Activated CD4-positive, alpha-beta T cell treated with anti-CD3 and anti-CD28 coated beads, Interleukin-2, amount 10 ng/mL, durations not matched to agents 24 days and 14 days (primary cell): Measurements from ENCODE around the gene PRDM16. TPM values are rescaled to one million over a fixed set of nuclear protein-coding genes. Genes with fewer than 3 reads are reported as not detected.

Experiments used
- DNase-seq: peaks from one replicate; pipeline ENCODE4 v3.0.0; 2022
- H3K27ac Mint-ChIP-seq: one replicate; pipeline ENCODE4 v1.8.0; 2022; ENCODE audit warnings: mild to moderate bottlenecking, mixed read lengths
- H3K27me3 Mint-ChIP-seq: one replicate; pipeline ENCODE4 v1.8.0; 2022; ENCODE audit warnings: mixed read lengths
- H3K36me3 Mint-ChIP-seq: one replicate; pipeline ENCODE4 v1.8.0; 2022; ENCODE audit warnings: low read depth, mild to moderate bottlenecking, mixed read lengths
- H3K4me1 Mint-ChIP-seq: one replicate; pipeline ENCODE4 v1.8.0; 2021; ENCODE audit warnings: mixed read lengths
- H3K4me3 Mint-ChIP-seq: one replicate; pipeline ENCODE4 v1.8.0; 2022; ENCODE audit warnings: mild to moderate bottlenecking, moderate library complexity, mixed read lengths
- H3K9me3 Mint-ChIP-seq: one replicate; pipeline ENCODE4 v1.8.0; 2021; ENCODE audit warnings: mixed read lengths
- intact Hi-C: fragments of 100-400 bp; cut with micrococcal nuclease; formaldehyde crosslinking; loops from one replicate; pipeline ENCODE4 v1.15.1; 2023
- total RNA-seq: library from RNA; stranded (reverse); gene quantifications from 2 replicates; pipeline ENCODE4 v1.2.3, GENCODE V29; 2022

The PRDM16 gene
- total RNA-seq, 1 donor from 2014 or later, result not detected

GRCh38 chr1:3294450-3294849, 225.4 kb downstream of the PRDM16 start:
- Mint-ChIP-seq H3K9me3 (no peaks in the 10 kb centered on the region), H3K4me1 (no peaks in the 10 kb centered on the region), H3K27ac (no peak overlapping the region), H3K27me3 (no peaks in the 10 kb centered on the region), H3K4me3 (no peak overlapping the region), H3K36me3 (no peaks in the 10 kb centered on the region)
- intact Hi-C loops, result no loop called here
- DNase-seq, result no peak

- Mint-ChIP-seq H3K9me3 (no peaks in the 10 kb centered on the region), H3K4me1 (no peaks in the 10 kb centered on the region), H3K27me3 (no peaks in the 10 kb centered on the region), H3K4me3 (no peak overlapping the region), H3K36me3 (no peaks in the 10 kb centered on the region), H3K27ac (no peak overlapping the region)
- intact Hi-C loops, result no loop called here
- DNase-seq, result no peak
Observed at GRCh38 chr1:3295846-3296245, 226.8 kb downstream of the PRDM16 start.

- no peak for DNase-seq
- Mint-ChIP-seq H3K27ac (no peak overlapping the region), H3K36me3 (no peaks in the 10 kb centered on the region), H3K4me3 (no peak overlapping the region), H3K27me3 (no peaks in the 10 kb centered on the region), H3K4me1 (no peaks in the 10 kb centered on the region), H3K9me3 (no peaks in the 10 kb centered on the region)
- intact Hi-C loops, result no loop called here
Observed at GRCh38 chr1:3296326-3296725, 227.3 kb downstream of the PRDM16 start.

- Mint-ChIP-seq H3K9me3 (no peaks in the 10 kb centered on the region), H3K4me3 (no peak overlapping the region), H3K27ac (no peak overlapping the region), H3K36me3 (no peaks in the 10 kb centered on the region), H3K27me3 (no peaks in the 10 kb centered on the region), H3K4me1 (no peaks in the 10 kb centered on the region)
- intact Hi-C loops, result no loop called here
- no peak for DNase-seq
Observed at GRCh38 chr1:3296826-3297225, 227.8 kb downstream of the PRDM16 start.

GRCh38 chr1:3297756-3298155, 228.8 kb downstream of the PRDM16 start:
- Mint-ChIP-seq H3K9me3 (no peaks in the 10 kb centered on the region), H3K4me1 (no peaks in the 10 kb centered on the region), H3K36me3 (no peaks in the 10 kb centered on the region), H3K27ac (no peak overlapping the region), H3K4me3 (no peak overlapping the region), H3K27me3 (no peaks in the 10 kb centered on the region)
- DNase-seq, result no peak
- intact Hi-C loops, result no loop called here

GRCh38 chr1:3298197-3298596, 229.2 kb downstream of the PRDM16 start:
- Mint-ChIP-seq H3K27ac (no peak overlapping the region), H3K9me3 (no peaks in the 10 kb centered on the region), H3K4me1 (no peaks in the 10 kb centered on the region), H3K4me3 (no peak overlapping the region), H3K36me3 (no peaks in the 10 kb centered on the region), H3K27me3 (no peaks in the 10 kb centered on the region)
- intact Hi-C loops, result no loop called here
- DNase-seq, result no peak

GRCh38 chr1:3304246-3304645, 235.2 kb downstream of the PRDM16 start:
- no peaks in the 10 kb centered on the region for H3K27me3 Mint-ChIP-seq
- no peaks in the 10 kb centered on the region for H3K36me3 Mint-ChIP-seq

GRCh38 chr1:3304692-3305091, 235.7 kb downstream of the PRDM16 start:
- Mint-ChIP-seq H3K4me1 (no peaks in the 10 kb centered on the region), H3K9me3 (no peaks in the 10 kb centered on the region), H3K4me3 (no peak overlapping the region), H3K27me3 (no peaks in the 10 kb centered on the region), H3K36me3 (no peaks in the 10 kb centered on the region), H3K27ac (no peak overlapping the region)
- intact Hi-C loops, result no loop called here
- no peak for DNase-seq

More at GRCh38 chr1:3304246-3304645, 235.2 kb downstream of the PRDM16 start:
- intact Hi-C loops, result no loop called here
- DNase-seq, result no peak
- Mint-ChIP-seq H3K9me3 (no peaks in the 10 kb centered on the region), H3K4me1 (no peaks in the 10 kb centered on the region), H3K27ac (no peak overlapping the region), H3K4me3 (no peak overlapping the region)

GRCh38 chr1:3305156-3305555, 236.2 kb downstream of the PRDM16 start:
- intact Hi-C loops, result no loop called here
- Mint-ChIP-seq H3K36me3 (no peaks in the 10 kb centered on the region), H3K9me3 (no peaks in the 10 kb centered on the region), H3K4me3 (no peak overlapping the region), H3K27me3 (no peaks in the 10 kb centered on the region), H3K27ac (no peak overlapping the region), H3K4me1 (no peaks in the 10 kb centered on the region)
- no peak for DNase-seq

- H3K4me3 Mint-ChIP-seq, result no peak overlapping the region
- no peaks in the 10 kb centered on the region for H3K36me3 Mint-ChIP-seq
- no peak for DNase-seq
- no peaks in the 10 kb centered on the region for H3K4me1 Mint-ChIP-seq
- intact Hi-C loops, result no loop called here
- no peak overlapping the region for H3K27ac Mint-ChIP-seq
- H3K27me3 Mint-ChIP-seq, result no peaks in the 10 kb centered on the region
- no peaks in the 10 kb centered on the region for H3K9me3 Mint-ChIP-seq
Observed at GRCh38 chr1:3306583-3307291, 237.7 kb downstream of the PRDM16 start.

GRCh38 chr1:3307359-3307758, 238.4 kb downstream of the PRDM16 start:
- Mint-ChIP-seq H3K27ac (no peak overlapping the region), H3K4me3 (no peak overlapping the region), H3K4me1 (no peaks in the 10 kb centered on the region), H3K9me3 (no peaks in the 10 kb centered on the region), H3K36me3 (no peaks in the 10 kb centered on the region), H3K27me3 (no peaks in the 10 kb centered on the region)
- DNase-seq, result no peak
- intact Hi-C loops, result no loop called here

- H3K27me3 Mint-ChIP-seq, result no peaks in the 10 kb centered on the region
- intact Hi-C loops, result no loop called here
- H3K4me3 Mint-ChIP-seq, result no peak overlapping the region
- peaks cover 5% of the 10 kb centered on the region for H3K4me1 Mint-ChIP-seq
- no peaks in the 10 kb centered on the region for H3K36me3 Mint-ChIP-seq
- no peak for DNase-seq
- H3K9me3 Mint-ChIP-seq, result no peaks in the 10 kb centered on the region
- no peak overlapping the region for H3K27ac Mint-ChIP-seq
Observed at GRCh38 chr1:3308053-3308452, 239.1 kb downstream of the PRDM16 start.

GRCh38 chr1:3310718-3311400, 241.9 kb downstream of the PRDM16 start:
- Mint-ChIP-seq H3K27me3 (peaks cover 2% of the 10 kb centered on the region), H3K27ac (no peak overlapping the region), H3K4me3 (no peak overlapping the region), H3K4me1 (peaks cover 10% of the 10 kb centered on the region), H3K9me3 (no peaks in the 10 kb centered on the region), H3K36me3 (no peaks in the 10 kb centered on the region)
- no peak for DNase-seq
- intact Hi-C loops, result no loop called here

- Mint-ChIP-seq H3K4me3 (no peak overlapping the region), H3K27me3 (peaks cover 2% of the 10 kb centered on the region), H3K27ac (no peak overlapping the region), H3K36me3 (no peaks in the 10 kb centered on the region), H3K4me1 (peaks cover 10% of the 10 kb centered on the region), H3K9me3 (no peaks in the 10 kb centered on the region)
- DNase-seq, result no peak
- intact Hi-C loops, result no loop called here
Observed at GRCh38 chr1:3311711-3312110, 242.7 kb downstream of the PRDM16 start.
